B cell (primary cell): ENCODE data around the gene DCBLD1. TPM values are rescaled to one million over a fixed set of nuclear protein-coding genes. Genes with fewer than 3 reads are reported as not detected.

Experiments used
- ATAC-seq: fragments of 200-7000 bp; cut with Tn5 transposase; one replicate; pipeline ENCODE4 v1.10.0; 2021; ENCODE audit warnings: low read depth, mild to moderate bottlenecking, moderate number of reproducible peaks, moderate library complexity
- CTCF ChIA-PET: fragments of 350-600 bp; sonication (Branson Sonifier 250); formaldehyde crosslinking; loops from one replicate; lab custom pipeline; 2021; ENCODE audit warnings: antibody characterized with exemption, inconsistent platforms; lab: Charles Lee
- POLR2A ChIA-PET: fragments of 350-600 bp; sonication (Branson Sonifier 250); formaldehyde crosslinking; loops from one replicate; lab custom pipeline; 2021; ENCODE audit warnings: antibody characterized with exemption; lab: Charles Lee
- DNase-seq: peaks from one replicate; pipeline ENCODE4 v3.0.0; 2013
- H2AFZ ChIP-seq: 2 replicates; pipeline ENCODE4 v1.6.1; 2012; ENCODE audit warnings: mild to moderate bottlenecking, low read depth, low read length; ENCODE audit not compliant: insufficient read depth, poor library complexity, severe bottlenecking
- H3K27ac ChIP-seq, 2 donors: 1 replicate in 1 of 2; 2 replicates in 1 of 2; pipeline ENCODE4 v1.5.1; 2012 to 2013; ENCODE audit warnings: low read length in 2 of 2, mild to moderate bottlenecking in 2 of 2, moderate library complexity in 1 of 2
- H3K27me3 ChIP-seq, 4 experiments: fragments of 200-600 bp in 1 of 4; sonication (generic) in 1 of 4; replicated peaks in 1 of 4; 1 replicate in 2 of 4; 2 replicates in 2 of 4; pipeline versions ENCODE4 v1.6.1 to v1.7.0; 2013 to 2016; ENCODE audit warnings: low read length in 3 of 4, mild to moderate bottlenecking in 2 of 4, mixed read lengths in 1 of 4, moderate library complexity in 1 of 4; ENCODE audit not compliant: insufficient read depth in 4 of 4, control insufficient read depth in 3 of 4; ENCODE audit errors: control extremely low read depth in 1 of 4
- H3K36me3 ChIP-seq, 2 experiments: replicated peaks in 1 of 2; 1 replicate in 1 of 2; 2 replicates in 1 of 2; pipeline versions ENCODE4 v1.6.1 to v1.7.1; 2013; ENCODE audit warnings: low read length in 1 of 2; ENCODE audit not compliant: insufficient read depth in 2 of 2, control insufficient read depth in 1 of 2; ENCODE audit errors: control extremely low read depth in 1 of 2, extremely low read depth in 1 of 2
- H3K4me1 ChIP-seq, 2 donors: fragments of 200-600 bp in 1 of 2; sonication (generic) in 1 of 2; 1 replicate in 1 of 2; 2 replicates in 1 of 2; pipeline versions ENCODE4 v1.5.1 to v1.6.1; 2013 to 2017; ENCODE audit warnings: low read length in 2 of 2; ENCODE audit not compliant: control insufficient read depth in 2 of 2, insufficient read depth in 2 of 2
- H3K4me2 ChIP-seq: replicated peaks from 2 replicates; pipeline ENCODE3; 2012; ENCODE audit warnings: mild to moderate bottlenecking, low read depth, low read length; ENCODE audit not compliant: poor library complexity, severe bottlenecking
- H3K4me3 ChIP-seq, 5 experiments: fragments of 200-600 bp in 1 of 5; sonication (generic) in 1 of 5; 1 replicate in 3 of 5; 2 replicates in 2 of 5; pipeline versions ENCODE4 v1.5.1 to v1.7.0; 2011 to 2016; ENCODE audit warnings: low read length in 4 of 5, mild to moderate bottlenecking in 4 of 5, low read depth in 2 of 5, control low read depth in 1 of 5, moderate library complexity in 1 of 5; ENCODE audit not compliant: insufficient read depth in 1 of 5; ENCODE audit errors: control extremely low read depth in 1 of 5, extremely low read depth in 1 of 5
- H3K79me2 ChIP-seq: fragments of 200-600 bp; sonication (generic); one replicate; pipeline ENCODE4 v1.6.0; 2016; ENCODE audit warnings: low read length; ENCODE audit not compliant: control insufficient read depth, insufficient read depth
- H3K9ac ChIP-seq: fragments of 200-600 bp; sonication (generic); 2 replicates; pipeline ENCODE4 v1.6.1; 2017; ENCODE audit warnings: mild to moderate bottlenecking, low read length, moderate library complexity
- H3K9me3 ChIP-seq, 3 donors: one replicate each; pipeline versions ENCODE4 v1.6.1 to v1.7.1; 2013; ENCODE audit warnings: low read length in 2 of 3; ENCODE audit not compliant: control insufficient read depth in 2 of 3, insufficient read depth in 1 of 3; ENCODE audit errors: control extremely low read depth in 1 of 3
- H4K20me1 ChIP-seq: 2 replicates; pipeline ENCODE4 v1.6.0; 2012; ENCODE audit warnings: mild to moderate bottlenecking, low read length; ENCODE audit not compliant: insufficient read depth, control insufficient read depth, poor library complexity, severe bottlenecking
- H3K27ac Mint-ChIP-seq: one replicate; pipeline ENCODE4 v1.8.0; 2021; ENCODE audit warnings: mixed read lengths
- H3K27me3 Mint-ChIP-seq: one replicate; pipeline ENCODE4 v1.8.0; 2021; ENCODE audit warnings: mixed read lengths
- H3K4me1 Mint-ChIP-seq: one replicate; pipeline ENCODE4 v1.8.0; 2021; ENCODE audit warnings: mixed read lengths
- H3K4me3 Mint-ChIP-seq: one replicate; pipeline ENCODE4 v1.8.0; 2021; ENCODE audit warnings: mixed read lengths
- H3K9me3 Mint-ChIP-seq: one replicate; pipeline ENCODE4 v1.8.0; 2022; ENCODE audit warnings: mixed read lengths; ENCODE audit not compliant: insufficient read depth
- EZH2 ChIP-seq: IDR thresholded peaks from 2 replicates; pipeline ENCODE4 v1.6.1; 2012; ENCODE audit warnings: borderline replicate concordance, low read depth, mild to moderate bottlenecking, moderate library complexity, low read length; ENCODE audit not compliant: insufficient read depth, poor library complexity, severe bottlenecking
- WGBS: methylation state at CpG from one replicate; pipeline ENCODE4 v1.1.5; 2013; ENCODE audit warnings: missing lambda C conversion rate; ENCODE audit not compliant: insufficient coverage; 5-methylcytosine and 5-hydroxymethylcytosine counted together
- intact Hi-C: fragments of 100-400 bp; cut with micrococcal nuclease; formaldehyde crosslinking; loops from one replicate; pipeline ENCODE4 v1.10.0; 2022
- polyA plus RNA-seq: library from polyadenylated mRNA; depleted of rRNA; stranded (reverse); fragments of >200 nt; gene quantifications from 2 replicates; pipeline ENCODE4 v1.2.3, GENCODE V29; 2012
- total RNA-seq, 2 donors: library from RNA; stranded (reverse); fragments of 120-200 nt in 1 of 2; gene quantifications; 1 replicate in 1 of 2; 2 replicates in 1 of 2; pipeline versions ENCODE4 v1.2.3 to v1.2.4, GENCODE V29; 2013 to 2022
- TF ChIP-seq, protein P1 (sequence below): fragments of 200-600 bp; IDR thresholded peaks from one replicate; pipeline ENCODE4 v1.8.0; 2022; ENCODE audit warnings: antibody characterized with exemption, mild to moderate bottlenecking

The DCBLD1 gene
- total and polyA plus RNA-seq, 2 donors (not counting 1 experiment from before 2014, with no cell fraction given): 0.21 to 0.37 TPM

DNA sequence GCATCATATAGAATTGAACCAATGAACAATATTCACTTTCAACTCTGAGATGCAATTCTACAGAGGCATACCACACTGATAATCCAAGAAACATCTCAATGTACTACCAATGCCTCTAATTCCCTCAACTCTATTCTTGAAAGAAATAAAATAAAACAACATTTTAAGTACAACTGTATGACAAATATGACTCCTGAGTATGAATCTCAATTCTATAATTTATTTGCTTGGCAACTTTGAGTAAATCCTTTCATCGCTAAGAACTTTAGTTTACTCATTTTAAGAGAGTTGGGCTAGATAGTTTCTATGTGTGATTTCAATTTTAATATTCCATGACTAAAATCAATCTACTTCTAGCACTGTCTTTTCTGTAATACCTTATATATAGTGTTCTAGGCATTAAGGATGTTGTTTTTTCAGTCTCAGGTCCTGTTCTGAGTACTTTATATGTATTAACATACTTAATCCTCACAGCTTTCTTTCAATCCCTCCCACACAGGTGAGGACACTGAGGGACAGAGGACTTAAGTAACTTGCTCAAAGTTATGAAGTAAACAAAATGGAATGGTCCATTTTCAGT is 86.4 kb downstream of the DCBLD1 start:
- WGBS: no CpG with 5 or more reads among the region's 1 CpG
- H4K20me1 ChIP-seq: no peaks in the 10 kb centered on the region
- H3K9ac ChIP-seq: no peak overlapping the region
- Mint-ChIP-seq H3K27ac (no peak overlapping the region), H3K27me3 (no peaks in the 10 kb centered on the region), H3K9me3 (no peaks in the 10 kb centered on the region), H3K4me1 (no peaks in the 10 kb centered on the region), H3K4me3 (no peak overlapping the region)
- no peak overlapping the region for H3K27ac ChIP-seq
- ATAC-seq: no peak
- no peaks in the 10 kb centered on the region for H3K4me1 ChIP-seq
- peaks cover 16 to 73% of the 10 kb centered on the region in 2 experiments for H3K36me3 ChIP-seq
- intact Hi-C loops: no loop called here
- no peaks in the 10 kb centered on the region for H3K79me2 ChIP-seq
- TF ChIP-seq EZH2: no peak
- TF ChIP-seq, protein P1, sequence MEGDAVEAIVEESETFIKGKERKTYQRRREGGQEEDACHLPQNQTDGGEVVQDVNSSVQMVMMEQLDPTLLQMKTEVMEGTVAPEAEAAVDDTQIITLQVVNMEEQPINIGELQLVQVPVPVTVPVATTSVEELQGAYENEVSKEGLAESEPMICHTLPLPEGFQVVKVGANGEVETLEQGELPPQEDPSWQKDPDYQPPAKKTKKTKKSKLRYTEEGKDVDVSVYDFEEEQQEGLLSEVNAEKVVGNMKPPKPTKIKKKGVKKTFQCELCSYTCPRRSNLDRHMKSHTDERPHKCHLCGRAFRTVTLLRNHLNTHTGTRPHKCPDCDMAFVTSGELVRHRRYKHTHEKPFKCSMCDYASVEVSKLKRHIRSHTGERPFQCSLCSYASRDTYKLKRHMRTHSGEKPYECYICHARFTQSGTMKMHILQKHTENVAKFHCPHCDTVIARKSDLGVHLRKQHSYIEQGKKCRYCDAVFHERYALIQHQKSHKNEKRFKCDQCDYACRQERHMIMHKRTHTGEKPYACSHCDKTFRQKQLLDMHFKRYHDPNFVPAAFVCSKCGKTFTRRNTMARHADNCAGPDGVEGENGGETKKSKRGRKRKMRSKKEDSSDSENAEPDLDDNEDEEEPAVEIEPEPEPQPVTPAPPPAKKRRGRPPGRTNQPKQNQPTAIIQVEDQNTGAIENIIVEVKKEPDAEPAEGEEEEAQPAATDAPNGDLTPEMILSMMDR: no peak
- no peak overlapping the region for H3K4me3 ChIP-seq
- no peak overlapping the region for H2AFZ ChIP-seq
- H3K9me3 ChIP-seq: no peaks in the 10 kb centered on the region
- no peak overlapping the region for H3K4me2 ChIP-seq
- no peak for DNase-seq
- ChIA-PET CTCF (interaction anchor here (1.7 to 2.4 kb wide), 2 partner anchors 11 to 13 kb away, joined by 4 to 18 read pairs; no protein-coding TSS in a partner anchor), POLR2A (no interaction called here)
- no peaks in the 10 kb centered on the region for H3K27me3 ChIP-seq

DNA sequence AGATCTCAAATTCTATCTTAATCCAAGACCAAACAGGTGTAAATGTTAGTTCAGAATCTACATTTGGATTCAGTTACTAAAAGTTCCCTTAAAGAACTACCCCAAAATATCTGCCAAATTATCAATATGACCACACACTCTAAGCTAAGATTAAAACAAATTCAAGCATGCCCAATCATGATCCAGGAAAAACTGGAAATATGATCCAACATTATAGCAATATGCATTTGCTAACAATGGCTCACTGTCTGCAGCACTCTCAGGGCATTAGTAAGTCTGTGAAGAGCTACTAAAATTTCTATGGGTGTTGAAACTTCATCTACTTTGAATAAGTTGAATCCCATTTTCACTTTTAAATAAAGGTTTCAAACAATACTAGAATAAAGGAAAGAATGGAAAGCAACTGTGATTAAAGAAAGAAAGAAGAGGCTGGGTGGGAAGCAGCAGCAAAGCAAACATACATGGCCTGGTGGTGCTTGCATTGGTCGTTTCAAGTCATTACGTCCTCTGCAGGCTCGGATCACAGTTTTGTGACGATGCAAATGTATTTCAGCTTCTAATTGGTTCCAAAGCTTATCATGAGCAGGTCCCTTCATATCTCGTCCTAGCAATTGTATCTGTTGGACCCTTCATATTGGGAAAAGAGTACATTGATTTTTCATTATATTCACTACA is 90.7 kb downstream of the DCBLD1 start:
- H3K4me1 ChIP-seq: no peaks in the 10 kb centered on the region
- Mint-ChIP-seq H3K4me3 (no peak overlapping the region), H3K9me3 (no peaks in the 10 kb centered on the region), H3K27me3 (no peaks in the 10 kb centered on the region), H3K4me1 (no peaks in the 10 kb centered on the region), H3K27ac (no peak overlapping the region)
- no peak overlapping the region for H2AFZ ChIP-seq
- POLR2A ChIA-PET: no interaction called here
- H3K9ac ChIP-seq: no peak overlapping the region
- CTCF ChIA-PET: interaction anchor here (1.0 kb wide), 1 partner anchor 15 kb away, joined by 3 read pairs; no protein-coding TSS in a partner anchor
- 100% methylated on average over 2 of the region's 5 CpGs for WGBS
- H3K36me3 ChIP-seq: peaks cover 7 to 64% of the 10 kb centered on the region in 2 experiments
- no peak overlapping the region for H3K4me2 ChIP-seq
- TF ChIP-seq, protein P1: no peak
- no peak for TF ChIP-seq EZH2
- H3K27me3 ChIP-seq: no peaks in the 10 kb centered on the region
- no peaks in the 10 kb centered on the region for H3K9me3 ChIP-seq
- H3K27ac ChIP-seq: no peak overlapping the region
- no peaks in the 10 kb centered on the region for H4K20me1 ChIP-seq
- ATAC-seq (no peak), DNase-seq (no peak)
- H3K79me2 ChIP-seq: no peaks in the 10 kb centered on the region
- intact Hi-C loops: no loop called here
- no peak overlapping the region for H3K4me3 ChIP-seq
